Testis (tissue), 2 donors: ENCODE results near the gene SIX4.

Experiments used
- CTCF ChIP-seq, 3 experiments: fragments of 450-650 bp in 2 of 3; fragments of 200-600 bp in 1 of 3; sonication (generic) in 1 of 3; IDR thresholded peaks; one replicate each; pipeline ENCODE4 v1.5.1; 2016 to 2019; ENCODE audit warnings: antibody characterized with exemption in 3 of 3, mild to moderate bottlenecking in 2 of 3, moderate library complexity in 1 of 3
- POLR2A ChIP-seq: fragments of 450-650 bp; IDR thresholded peaks from one replicate; pipeline ENCODE4 v1.6.1; 2017; ENCODE audit warnings: antibody characterized with exemption, mild to moderate bottlenecking, moderate library complexity

DNA sequence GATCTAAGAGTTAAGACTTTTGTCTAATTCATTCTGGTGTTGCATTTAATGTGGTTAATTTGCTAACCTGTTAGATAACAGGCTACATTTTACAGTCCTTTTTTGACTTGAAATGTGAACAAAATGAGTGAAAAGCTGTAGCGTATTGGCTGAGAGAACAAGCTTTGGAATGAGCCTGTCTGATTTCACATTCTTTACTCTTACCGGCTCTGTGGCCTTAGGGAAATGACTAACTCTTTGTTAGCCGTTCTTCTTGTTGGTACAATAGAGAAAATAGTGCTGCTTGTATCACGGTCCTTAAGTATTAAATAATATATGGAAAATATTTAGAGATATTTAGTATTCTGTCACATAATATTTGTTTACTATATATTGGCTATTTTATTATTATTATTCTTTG is 12.3 kb upstream of the SIX4 start:
- TF ChIP-seq POLR2A (no peak), CTCF (IDR thresholded peaks at IDR 0.05) (no peak)
